HG03575 (cell line): Measurements from ENCODE around the gene GIPC3.

Source experiments
- ATAC-seq: cut with Tn5 transposase; IDR thresholded peaks from one replicate; pipeline ENCODE4 v1.9.1; 2021; ENCODE audit not compliant: unreplicated experiment, insufficient number of reproducible peaks, low FRiP score; ENCODE audit errors: extremely low read depth

GIPC3 gene

DNA sequence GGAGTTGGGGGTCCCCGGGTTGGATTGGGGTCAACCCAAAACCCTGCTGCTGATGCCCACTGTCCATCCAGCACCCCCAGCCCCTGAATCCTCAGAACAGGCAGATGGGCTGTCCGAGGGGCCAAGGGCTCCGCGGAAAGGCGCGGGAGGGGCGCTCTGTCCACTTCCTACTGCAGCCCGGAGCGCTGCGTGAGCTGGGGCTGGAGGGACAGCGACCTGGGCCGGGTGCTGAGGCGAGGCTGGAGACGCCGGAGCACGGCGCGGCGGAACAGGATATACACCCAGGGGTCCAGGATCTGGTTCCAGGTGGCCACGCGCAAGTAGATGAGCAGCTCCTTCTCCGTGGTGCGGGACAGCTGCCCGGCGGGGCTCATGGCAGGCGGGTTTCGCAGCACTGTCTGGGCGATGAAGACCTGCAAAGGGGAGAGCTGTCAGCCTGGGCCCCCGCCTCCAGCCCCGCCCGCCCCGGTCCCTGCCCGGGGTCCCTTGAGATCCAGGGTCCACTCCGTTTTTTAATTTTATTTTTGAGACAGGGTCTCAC is 10.3 kb downstream of the GIPC3 start:
- no peak for ATAC-seq

DNA sequence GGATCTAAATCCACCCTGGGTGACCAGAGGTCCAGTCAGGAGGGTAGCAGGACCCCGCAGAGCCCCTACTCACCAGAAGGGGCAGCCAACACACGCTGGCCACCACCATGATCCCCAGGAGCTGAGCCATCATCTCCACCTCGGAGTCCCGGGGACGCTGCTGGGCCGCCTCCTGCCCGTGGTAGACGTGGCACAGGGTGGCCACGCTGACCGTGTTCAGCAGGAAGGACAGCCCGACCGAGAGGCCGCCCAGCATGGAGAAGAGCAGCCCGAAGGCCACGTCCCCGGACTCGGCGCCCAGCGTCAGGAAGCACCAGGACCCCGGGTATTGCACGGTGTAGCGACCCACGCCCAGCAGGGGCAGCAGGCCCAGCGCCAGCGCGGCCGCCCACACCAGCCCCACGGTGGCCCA is 14.5 kb downstream of the GIPC3 start:
- ATAC-seq = no peak

- ATAC-seq = no peak
Measured at GRCh38 chr19:3601021-3601420, 15.7 kb downstream of the GIPC3 start.

GRCh38 chr19:3603121-3603811 is 18.0 kb downstream of the GIPC3 start:
- ATAC-seq = no peak

- ATAC-seq = no peak
Measured at GRCh38 chr19:3604227-3604986, 19.1 kb downstream of the GIPC3 start.

GRCh38 chr19:3604987-3605343 is 19.7 kb downstream of the GIPC3 start:
- no peak for ATAC-seq

GRCh38 chr19:3605361-3605760 is 20.1 kb downstream of the GIPC3 start:
- no peak for ATAC-seq

DNA sequence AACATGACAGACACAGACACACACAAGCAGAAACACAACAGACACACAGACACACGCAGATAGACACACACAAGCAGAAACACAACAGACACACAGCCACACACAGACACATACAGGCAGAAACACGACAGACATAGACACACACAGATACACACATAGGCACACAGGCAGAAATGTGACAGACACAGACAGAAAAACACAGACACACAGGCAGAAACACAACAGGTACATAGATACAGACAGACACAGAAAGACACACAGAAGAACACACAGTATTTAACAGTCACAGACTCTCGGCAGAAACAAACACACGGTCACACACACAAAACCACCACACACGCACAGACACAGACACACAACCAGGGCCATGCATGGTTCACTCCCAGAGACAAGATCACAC is 20.5 kb downstream of the GIPC3 start:
- ATAC-seq = no peak

DNA sequence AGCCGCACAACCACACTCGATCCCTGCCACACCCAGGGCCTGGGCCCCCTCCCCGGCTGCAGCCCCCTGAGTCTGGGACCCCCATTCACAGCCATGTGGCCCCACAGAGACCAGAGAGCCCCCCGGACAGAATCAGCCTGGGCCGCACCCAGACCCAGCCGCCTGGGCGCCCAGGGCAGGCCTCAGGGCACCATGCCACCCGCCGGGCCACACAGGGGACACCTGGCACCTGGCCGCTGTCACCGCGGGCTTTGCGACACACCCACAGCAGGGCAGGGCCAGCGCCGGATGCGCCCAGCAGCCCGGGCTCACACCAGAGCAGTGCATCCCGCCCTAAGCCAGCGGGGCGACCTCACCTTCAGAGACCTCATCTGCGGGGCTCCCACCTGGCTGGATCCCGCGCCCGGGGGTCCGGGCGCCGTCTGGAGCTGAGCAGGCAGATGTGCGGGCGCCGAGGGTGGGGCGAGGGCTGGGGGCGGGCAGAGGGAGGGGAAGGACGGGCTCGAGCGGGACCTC is 21.0 kb downstream of the GIPC3 start:
- ATAC-seq = no peak

DNA sequence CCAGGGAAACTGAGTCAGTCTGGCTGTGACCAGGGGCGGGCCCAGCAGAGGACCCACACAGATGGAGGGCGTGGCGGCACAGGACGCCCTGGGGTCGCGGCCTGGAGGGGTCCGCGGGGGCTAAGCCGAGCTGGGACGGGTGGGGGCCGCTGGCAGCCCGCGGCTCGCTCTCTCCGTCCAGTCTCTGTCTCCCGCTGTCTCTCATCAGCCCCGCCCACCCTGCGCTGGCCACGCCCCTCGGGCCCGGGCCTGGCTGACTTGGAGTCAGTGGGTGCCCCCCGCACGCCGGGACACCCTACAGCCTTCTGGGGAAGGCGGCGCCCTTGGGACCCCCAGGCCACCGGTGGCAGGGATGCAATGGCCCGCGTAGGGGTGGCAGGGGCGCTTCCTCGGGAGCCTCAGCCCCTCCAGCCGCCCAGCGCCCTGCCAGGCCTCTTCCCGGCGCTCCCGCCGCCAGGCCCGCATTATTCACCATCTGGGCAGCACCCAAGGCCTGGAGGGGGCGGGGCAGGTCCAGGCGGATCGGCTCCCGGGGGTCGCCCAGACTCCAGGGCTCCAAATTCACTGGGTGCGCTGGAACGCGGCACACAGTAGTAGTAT is 21.5 kb downstream of the GIPC3 start, which contains the start of gene TBXA2R:
Gene TBXA2R (minus strand): TSS at position 186 of the 600 bp plus-strand sequence. CDS start 6,241 bp downstream, outside the sequence.
- no peak for ATAC-seq

DNA sequence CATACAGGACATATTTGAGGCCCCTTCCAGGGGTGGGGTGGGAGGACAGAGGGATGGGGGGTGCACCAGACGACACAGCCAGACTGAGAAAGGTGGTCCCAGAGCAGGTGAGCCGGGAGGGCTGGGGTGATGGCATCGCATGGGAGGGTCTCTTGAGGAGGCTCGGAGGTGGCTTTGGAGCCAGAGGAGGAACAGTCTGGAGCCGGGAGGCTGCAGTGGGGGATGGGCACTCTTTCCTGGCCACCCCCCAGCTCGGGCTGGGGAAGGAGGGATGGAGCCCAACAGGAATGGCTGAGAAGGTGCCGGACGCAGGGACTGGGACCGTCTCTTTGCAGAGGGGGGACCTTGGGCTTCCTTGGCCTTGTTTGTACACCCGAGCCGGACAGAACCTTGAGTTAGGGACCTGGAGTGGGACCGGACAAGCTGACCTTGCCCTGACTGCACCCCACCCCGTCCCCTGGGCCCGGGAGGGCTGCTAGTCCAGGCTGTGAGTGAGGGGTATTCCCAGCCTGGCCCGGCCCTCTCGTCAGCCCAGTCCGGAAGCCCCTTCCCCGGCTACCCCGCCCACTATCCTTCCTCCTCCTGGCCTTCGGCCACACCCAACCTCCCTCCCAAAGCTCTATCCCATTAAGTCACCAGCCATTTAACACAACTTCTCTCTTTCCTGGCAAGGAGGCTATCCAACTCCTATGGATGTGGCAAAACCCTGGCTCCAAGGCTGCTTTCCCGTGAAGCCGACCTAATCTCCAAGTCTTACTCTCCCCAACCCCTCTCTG is 22.2 kb downstream of the GIPC3 start:
- ATAC-seq = no peak

GRCh38 chr19:3608079-3608641 is 22.9 kb downstream of the GIPC3 start:
- ATAC-seq = no peak

DNA sequence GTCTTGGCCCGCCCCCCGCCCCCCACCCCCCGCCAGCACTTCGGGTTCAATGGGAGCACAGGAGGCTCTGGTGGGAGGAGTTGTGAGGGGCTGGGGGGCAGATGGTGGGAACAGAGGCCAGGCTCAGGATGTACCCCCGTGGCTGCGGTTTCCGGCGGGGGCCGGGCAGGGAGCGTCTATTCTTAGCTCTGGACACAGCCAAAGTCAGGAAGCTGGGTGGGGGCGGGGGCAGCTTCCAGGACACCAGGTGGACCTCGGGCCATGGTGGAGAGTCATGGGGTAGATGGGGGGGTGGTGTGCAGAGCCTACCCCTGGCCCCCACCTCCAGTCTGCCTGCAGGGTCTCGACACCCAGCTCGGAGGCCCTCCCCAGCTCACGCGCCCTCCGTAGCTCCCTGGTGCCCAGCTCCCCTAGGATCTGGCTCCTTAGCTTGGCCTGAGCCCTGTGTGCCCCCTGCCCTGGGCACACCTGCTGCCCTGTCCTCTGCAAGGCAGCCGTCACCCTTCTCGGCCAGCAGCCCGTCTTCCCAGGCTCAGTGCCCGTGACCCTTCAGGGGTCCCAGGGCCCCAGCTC is 23.6 kb downstream of the GIPC3 start:
- no peak for ATAC-seq

GRCh38 chr19:3609779-3610719 is 24.8 kb downstream of the GIPC3 start:
- no peak for ATAC-seq

DNA sequence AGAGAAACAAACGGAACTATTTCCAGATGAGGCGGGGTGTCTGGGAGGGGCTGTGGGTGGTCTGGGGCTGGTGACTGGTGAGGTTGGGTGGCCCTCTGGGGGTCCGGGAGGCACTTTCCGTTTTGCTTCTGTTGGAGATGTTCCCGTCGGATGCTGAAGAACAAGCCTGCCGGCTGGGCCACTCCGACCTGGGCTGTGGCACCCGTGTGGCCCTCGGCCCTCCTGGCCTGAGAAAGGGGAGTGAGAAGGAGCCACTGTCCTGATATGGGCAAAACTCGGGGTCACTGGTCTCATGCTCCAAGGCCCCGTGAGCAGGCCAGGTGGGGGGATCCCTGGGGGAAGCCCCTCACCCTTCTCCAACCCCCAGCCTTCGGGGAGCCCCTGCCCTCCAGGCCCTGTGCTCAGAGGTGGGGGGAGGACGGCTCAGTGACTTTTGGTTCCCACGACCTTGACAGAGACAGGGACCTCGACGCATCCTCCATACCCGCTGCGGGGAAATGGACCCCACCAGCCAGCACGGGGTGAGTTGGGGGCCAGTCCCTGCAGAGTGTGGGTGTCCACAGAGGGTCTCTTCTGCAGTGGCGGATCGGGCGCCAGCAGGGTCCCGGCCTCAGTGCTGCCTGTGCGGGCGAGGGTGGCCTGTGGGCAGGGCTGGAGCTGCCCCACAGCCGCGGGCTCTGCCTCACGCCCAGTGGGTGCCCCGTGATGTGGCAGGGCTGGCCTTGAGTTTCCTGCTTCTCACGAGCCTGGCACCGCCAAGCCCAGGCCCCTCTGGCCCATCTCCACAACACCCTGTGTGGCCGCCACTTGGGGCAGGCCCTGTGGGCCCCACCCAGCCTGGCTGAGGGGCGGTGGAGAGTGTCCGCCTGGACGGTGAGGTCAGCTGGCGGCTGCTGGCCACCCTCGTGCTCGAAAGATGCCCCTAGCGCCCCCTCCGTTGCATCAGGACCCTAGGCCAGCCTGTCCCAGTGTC is 25.8 kb downstream of the GIPC3 start:
- ATAC-seq = no peak

- no peak for ATAC-seq
Measured at GRCh38 chr19:3611841-3612240, 26.6 kb downstream of the GIPC3 start.
